Measurements from ENCODE around the gene FCHSD1. TPM values are rescaled to one million over a fixed set of nuclear protein-coding genes. Genes with fewer than 3 reads are reported as not detected.

The FCHSD1 gene
- total RNA-seq, 1 experiment from 2014 or later = 21.6 TPM

GRCh38 chr5:141641634-141642267 lies 9.5 kb downstream of the FCHSD1 start:
- peak; percentile 90 for DNase-seq (ENCODE audit: low spot score)

GRCh38 chr5:141640698-141641097 lies 10.5 kb downstream of the FCHSD1 start:
- DNase-seq (ENCODE audit: low spot score) = no peak

GRCh38 chr5:141640051-141640415 lies 11.2 kb downstream of the FCHSD1 start:
- no peak for DNase-seq (ENCODE audit: low spot score)

GRCh38 chr5:141639357-141640050 lies 11.7 kb downstream of the FCHSD1 start:
- no peak for DNase-seq (ENCODE audit: low spot score)

GRCh38 chr5:141638771-141639170 lies 12.4 kb downstream of the FCHSD1 start:
- DNase-seq (ENCODE audit: low spot score) = no peak

GRCh38 chr5:141637767-141638419 lies 13.3 kb downstream of the FCHSD1 start:
- DNase-seq (ENCODE audit: low spot score) = no peak

- DNase-seq (ENCODE audit: low spot score) = no peak
Measured at GRCh38 chr5:141637123-141637766, 14.0 kb downstream of the FCHSD1 start.

GRCh38 chr5:141636413-141637122 lies 14.7 kb downstream of the FCHSD1 start, which contains the start of the genes HDAC3 and RELL2:
TSS of gene HDAC3 (minus strand) at chr5:141636849. CDS start at chr5:141636790, 59 bp downstream.
TSS of gene RELL2 (plus strand) at chr5:141636997. CDS start at chr5:141638226, 1,229 bp downstream.
- peak; percentile 83 for DNase-seq (ENCODE audit: low spot score)

GRCh38 chr5:141636106-141636412 lies 15.2 kb downstream of the FCHSD1 start:
- no peak for DNase-seq (ENCODE audit: low spot score)

- no peak for DNase-seq (ENCODE audit: low spot score)
Measured at GRCh38 chr5:141635646-141636045, 15.6 kb downstream of the FCHSD1 start.

GRCh38 chr5:141634720-141635119 lies 16.5 kb downstream of the FCHSD1 start:
- no peak for DNase-seq (ENCODE audit: low spot score)

- DNase-seq (ENCODE audit: low spot score) = no peak
Measured at GRCh38 chr5:141633871-141634561, 17.2 kb downstream of the FCHSD1 start.

GRCh38 chr5:141632650-141633049 lies 18.6 kb downstream of the FCHSD1 start:
- DNase-seq (ENCODE audit: low spot score) = no peak

GRCh38 chr5:141630570-141631140 lies 20.6 kb downstream of the FCHSD1 start:
- DNase-seq (ENCODE audit: low spot score) = no peak

- no peak for DNase-seq (ENCODE audit: low spot score)
Measured at GRCh38 chr5:141628175-141628788, 22.9 kb downstream of the FCHSD1 start.

- DNase-seq (ENCODE audit: low spot score) = no peak
Measured at GRCh38 chr5:141623611-141624010, 27.6 kb downstream of the FCHSD1 start.

- no peak for DNase-seq (ENCODE audit: low spot score)
Measured at GRCh38 chr5:141623186-141623585, 28.0 kb downstream of the FCHSD1 start.

- peak; percentile 93 for DNase-seq (ENCODE audit: low spot score)
Measured at GRCh38 chr5:141618804-141619554, 32.2 kb downstream of the FCHSD1 start, which contains the start of gene DIAPH1. TSS of gene DIAPH1 (minus strand) at chr5:141619000. CDS start at chr5:141618914, 86 bp downstream.

GRCh38 chr5:141618030-141618803 lies 33.0 kb downstream of the FCHSD1 start:
- peak; percentile 51 for DNase-seq (ENCODE audit: low spot score)

Measured in A172 (cell line).